ENCODE results near the gene MUC20.
"Not testable (repeated sequence)": the region's sequence is repeated elsewhere in the genome, so short reads cannot be mapped to it uniquely, and the experiment has no call there.

The MUC20 gene

GRCh38 chr3:195694217-195695076 lies 26.3 kb upstream of the MUC20 start:
- H3K27me3 ChIP-seq (ENCODE audit: control insufficient read depth in 1 of 2, insufficient read depth in 2 of 2, low read length in 2 of 2); H3K27ac ChIP-seq (ENCODE audit: low read depth, low read length); H3K4me3 ChIP-seq (ENCODE audit: low read depth in 1 of 2, low read length in 2 of 2); H3K9me3 ChIP-seq (ENCODE audit: low read length); H3K4me1 ChIP-seq (ENCODE audit: insufficient read depth, low read length); H3K9ac ChIP-seq (ENCODE audit: low read length): not testable (repeated sequence)
- peaks cover 36% of the 10 kb centered on the region for H3K36me3 ChIP-seq (ENCODE audit: insufficient read depth, low read length)

- H3K27ac ChIP-seq (ENCODE audit: low read depth, low read length), result no peak overlapping the region
- peaks cover 6% of the 10 kb centered on the region for H3K4me1 ChIP-seq (ENCODE audit: insufficient read depth, low read length)
- H3K4me3 ChIP-seq (ENCODE audit: low read depth in 1 of 2, low read length in 2 of 2), result no peak overlapping the region
- no peaks in the 10 kb centered on the region for H3K27me3 ChIP-seq (ENCODE audit: control insufficient read depth in 1 of 2, insufficient read depth in 2 of 2, low read length in 2 of 2)
- H3K36me3 ChIP-seq (ENCODE audit: insufficient read depth, low read length), result peaks cover 36% of the 10 kb centered on the region
- no peaks in the 10 kb centered on the region for H3K9me3 ChIP-seq (ENCODE audit: low read length)
- H3K9ac ChIP-seq (ENCODE audit: low read length), result no peak overlapping the region
Observed at GRCh38 chr3:195696632-195697278, 24.0 kb upstream of the MUC20 start.

- no peak overlapping the region for H3K27ac ChIP-seq (ENCODE audit: low read depth, low read length)
- H3K9ac ChIP-seq (ENCODE audit: low read length), result no peak overlapping the region
- peaks cover 26% of the 10 kb centered on the region for H3K36me3 ChIP-seq (ENCODE audit: insufficient read depth, low read length)
- H3K4me3 ChIP-seq (ENCODE audit: low read depth in 1 of 2, low read length in 2 of 2), result no peak overlapping the region
- no peaks in the 10 kb centered on the region for H3K9me3 ChIP-seq (ENCODE audit: low read length)
- H3K4me1 ChIP-seq (ENCODE audit: insufficient read depth, low read length), result peaks cover 6% of the 10 kb centered on the region
- H3K27me3 ChIP-seq (ENCODE audit: control insufficient read depth in 1 of 2, insufficient read depth in 2 of 2, low read length in 2 of 2), result no peaks in the 10 kb centered on the region
Observed at GRCh38 chr3:195697582-195698324, 23.0 kb upstream of the MUC20 start.

GRCh38 chr3:195698325-195698646 lies 22.5 kb upstream of the MUC20 start:
- no peak overlapping the region for H3K4me3 ChIP-seq (ENCODE audit: low read depth in 1 of 2, low read length in 2 of 2)
- no peak overlapping the region for H3K27ac ChIP-seq (ENCODE audit: low read depth, low read length)
- H3K9ac ChIP-seq (ENCODE audit: low read length), result no peak overlapping the region
- H3K9me3 ChIP-seq (ENCODE audit: low read length), result no peaks in the 10 kb centered on the region
- no peaks in the 10 kb centered on the region for H3K27me3 ChIP-seq (ENCODE audit: control insufficient read depth in 1 of 2, insufficient read depth in 2 of 2, low read length in 2 of 2)
- peaks cover 6% of the 10 kb centered on the region for H3K4me1 ChIP-seq (ENCODE audit: insufficient read depth, low read length)
- H3K36me3 ChIP-seq (ENCODE audit: insufficient read depth, low read length), result peaks cover 22% of the 10 kb centered on the region

- no peak overlapping the region for H3K9ac ChIP-seq (ENCODE audit: low read length)
- no peaks in the 10 kb centered on the region for H3K27me3 ChIP-seq (ENCODE audit: control insufficient read depth in 1 of 2, insufficient read depth in 2 of 2, low read length in 2 of 2)
- no peak overlapping the region for H3K27ac ChIP-seq (ENCODE audit: low read depth, low read length)
- peaks cover 17% of the 10 kb centered on the region for H3K36me3 ChIP-seq (ENCODE audit: insufficient read depth, low read length)
- H3K4me3 ChIP-seq (ENCODE audit: low read depth in 1 of 2, low read length in 2 of 2), result no peak overlapping the region
- no peaks in the 10 kb centered on the region for H3K9me3 ChIP-seq (ENCODE audit: low read length)
- H3K4me1 ChIP-seq (ENCODE audit: insufficient read depth, low read length), result peaks cover 6% of the 10 kb centered on the region
Observed at GRCh38 chr3:195698647-195699387, 22.0 kb upstream of the MUC20 start.

GRCh38 chr3:195699388-195699771 lies 21.4 kb upstream of the MUC20 start:
- Histone ChIP-seq H3K9ac (ENCODE audit: low read length) (no peak overlapping the region), H3K27me3 (ENCODE audit: control insufficient read depth in 1 of 2, insufficient read depth in 2 of 2, low read length in 2 of 2) (no peaks in the 10 kb centered on the region), H3K4me1 (ENCODE audit: insufficient read depth, low read length) (peaks cover 6% of the 10 kb centered on the region), H3K9me3 (ENCODE audit: low read length) (no peaks in the 10 kb centered on the region), H3K4me3 (ENCODE audit: low read depth in 1 of 2, low read length in 2 of 2) (no peak overlapping the region), H3K27ac (ENCODE audit: low read depth, low read length) (no peak overlapping the region), H3K36me3 (ENCODE audit: insufficient read depth, low read length) (peaks cover 11% of the 10 kb centered on the region)

- Histone ChIP-seq H3K27me3 (ENCODE audit: control insufficient read depth in 1 of 2, insufficient read depth in 2 of 2, low read length in 2 of 2) (no peaks in the 10 kb centered on the region), H3K4me1 (ENCODE audit: insufficient read depth, low read length) (peaks cover 6% of the 10 kb centered on the region), H3K36me3 (ENCODE audit: insufficient read depth, low read length) (peaks cover 6% of the 10 kb centered on the region)
Observed at GRCh38 chr3:195699860-195700259, 20.9 kb upstream of the MUC20 start.

GRCh38 chr3:195700319-195700718 lies 20.5 kb upstream of the MUC20 start:
- Histone ChIP-seq H3K9me3 (ENCODE audit: low read length) (no peaks in the 10 kb centered on the region), H3K27me3 (ENCODE audit: control insufficient read depth in 1 of 2, insufficient read depth in 2 of 2, low read length in 2 of 2) (no peaks in the 10 kb centered on the region), H3K4me3 (ENCODE audit: low read depth in 1 of 2, low read length in 2 of 2) (no peak overlapping the region), H3K36me3 (ENCODE audit: insufficient read depth, low read length) (peaks cover 4% of the 10 kb centered on the region), H3K27ac (ENCODE audit: low read depth, low read length) (no peak overlapping the region), H3K9ac (ENCODE audit: low read length) (no peak overlapping the region), H3K4me1 (ENCODE audit: insufficient read depth, low read length) (peaks cover 6% of the 10 kb centered on the region)

More at GRCh38 chr3:195699860-195700259, 20.9 kb upstream of the MUC20 start:
- Histone ChIP-seq H3K9ac (ENCODE audit: low read length) (no peak overlapping the region), H3K4me3 (ENCODE audit: low read depth in 1 of 2, low read length in 2 of 2) (no peak overlapping the region), H3K9me3 (ENCODE audit: low read length) (no peaks in the 10 kb centered on the region), H3K27ac (ENCODE audit: low read depth, low read length) (no peak overlapping the region)

GRCh38 chr3:195701042-195701915 lies 19.5 kb upstream of the MUC20 start:
- Histone ChIP-seq H3K4me3 (ENCODE audit: low read depth in 1 of 2, low read length in 2 of 2) (no peak overlapping the region), H3K27ac (ENCODE audit: low read depth, low read length) (no peak overlapping the region), H3K27me3 (ENCODE audit: control insufficient read depth in 1 of 2, insufficient read depth in 2 of 2, low read length in 2 of 2) (no peaks in the 10 kb centered on the region), H3K9ac (ENCODE audit: low read length) (no peak overlapping the region), H3K36me3 (ENCODE audit: insufficient read depth, low read length) (peaks cover 4% of the 10 kb centered on the region), H3K9me3 (ENCODE audit: low read length) (no peaks in the 10 kb centered on the region), H3K4me1 (ENCODE audit: insufficient read depth, low read length) (peaks cover 6% of the 10 kb centered on the region)

GRCh38 chr3:195703776-195704175 lies 17.0 kb upstream of the MUC20 start:
- Histone ChIP-seq H3K4me1 (ENCODE audit: insufficient read depth, low read length) (no peaks in the 10 kb centered on the region), H3K36me3 (ENCODE audit: insufficient read depth, low read length) (peaks cover 8% of the 10 kb centered on the region), H3K4me3 (ENCODE audit: low read depth in 1 of 2, low read length in 2 of 2) (no peak overlapping the region)

More at GRCh38 chr3:195703776-195704175, 17.0 kb upstream of the MUC20 start:
- no peak overlapping the region for H3K27ac ChIP-seq (ENCODE audit: low read depth, low read length)
- H3K27me3 ChIP-seq (ENCODE audit: control insufficient read depth in 1 of 2, insufficient read depth in 2 of 2, low read length in 2 of 2), result no peaks in the 10 kb centered on the region
- no peak overlapping the region for H3K9ac ChIP-seq (ENCODE audit: low read length)
- H3K9me3 ChIP-seq (ENCODE audit: low read length), result no peaks in the 10 kb centered on the region

Data from muscle layer of colon (tissue), 2 donors.